Glutamatergic neuron (in vitro differentiated cells): ENCODE measurements around the gene TSPAN17. TPM values are rescaled to one million over a fixed set of nuclear protein-coding genes. Genes with fewer than 3 reads are reported as not detected.
A peak's percentile ranks its signal among the peaks of the same experiment; 100 is the strongest.

Source experiments
- DNase-seq: peaks from one replicate; pipeline ENCODE4 v3.0.0; 2022
- H3K27ac Mint-ChIP-seq: one replicate; pipeline ENCODE4 v1.8.0; 2020; ENCODE audit warnings: mild to moderate bottlenecking, mixed read lengths, inconsistent platforms; ENCODE audit not compliant: unreplicated experiment
- H3K27me3 Mint-ChIP-seq: one replicate; pipeline ENCODE4 v1.8.0; 2020; ENCODE audit warnings: mild to moderate bottlenecking, moderate library complexity, mixed read lengths, inconsistent platforms; ENCODE audit not compliant: unreplicated experiment
- H3K36me3 Mint-ChIP-seq: one replicate; pipeline ENCODE4 v1.8.0; 2020; ENCODE audit warnings: mild to moderate bottlenecking, mixed read lengths, inconsistent platforms; ENCODE audit not compliant: unreplicated experiment
- H3K4me1 Mint-ChIP-seq: one replicate; pipeline ENCODE4 v1.8.0; 2020; ENCODE audit warnings: mild to moderate bottlenecking, low read depth, mixed read lengths, inconsistent platforms; ENCODE audit not compliant: unreplicated experiment
- H3K4me3 Mint-ChIP-seq: one replicate; pipeline ENCODE4 v1.8.0; 2020; ENCODE audit warnings: mild to moderate bottlenecking, mixed read lengths, inconsistent platforms; ENCODE audit not compliant: unreplicated experiment
- H3K9me3 Mint-ChIP-seq: one replicate; pipeline ENCODE4 v1.8.0; 2020; ENCODE audit warnings: mild to moderate bottlenecking, moderate library complexity, mixed read lengths, inconsistent platforms; ENCODE audit not compliant: unreplicated experiment
- total RNA-seq: library from RNA; stranded (reverse); fragmentation: NEBNext Ultra II Directional; extraction: Animal tissue kit (Norgen Biotek cat#: 25700); gene quantifications from one replicate; pipeline ENCODE4 v1.2.1, GENCODE V29; 2021; ENCODE audit not compliant: unreplicated experiment
- TF ChIP-seq, protein P1 (sequence below): fragments of 200-600 bp; sonication (generic); IDR thresholded peaks from one replicate; pipeline ENCODE4 v1.5.0; 2021; ENCODE audit not compliant: partially characterized antibody, unreplicated experiment

TSPAN17 gene
- total RNA-seq, 1 donor from 2014 or later, result 97.2 TPM

DNA sequence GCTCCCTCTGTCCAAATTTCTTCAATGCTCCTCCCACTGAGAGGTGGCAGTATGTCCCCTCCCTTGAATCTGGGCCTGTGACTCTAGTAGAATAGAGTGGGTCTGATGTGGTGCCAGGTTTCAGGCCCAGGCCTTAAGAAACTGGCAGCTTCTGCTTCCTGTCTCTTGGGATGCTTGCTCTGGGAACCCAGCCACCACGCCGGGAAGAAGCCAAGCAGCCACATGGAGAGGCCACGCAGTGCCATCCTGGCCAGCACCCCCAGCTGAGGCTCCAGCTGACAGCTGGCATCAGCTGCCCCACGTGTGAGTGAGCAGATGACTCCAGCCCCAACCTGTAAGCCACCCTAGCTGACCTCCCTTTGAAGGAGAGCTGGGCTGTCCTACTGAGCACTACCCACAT is 7.3 kb upstream of the TSPAN17 start:
- no peak overlapping the region for H3K4me3 Mint-ChIP-seq
- TF ChIP-seq, protein P1, sequence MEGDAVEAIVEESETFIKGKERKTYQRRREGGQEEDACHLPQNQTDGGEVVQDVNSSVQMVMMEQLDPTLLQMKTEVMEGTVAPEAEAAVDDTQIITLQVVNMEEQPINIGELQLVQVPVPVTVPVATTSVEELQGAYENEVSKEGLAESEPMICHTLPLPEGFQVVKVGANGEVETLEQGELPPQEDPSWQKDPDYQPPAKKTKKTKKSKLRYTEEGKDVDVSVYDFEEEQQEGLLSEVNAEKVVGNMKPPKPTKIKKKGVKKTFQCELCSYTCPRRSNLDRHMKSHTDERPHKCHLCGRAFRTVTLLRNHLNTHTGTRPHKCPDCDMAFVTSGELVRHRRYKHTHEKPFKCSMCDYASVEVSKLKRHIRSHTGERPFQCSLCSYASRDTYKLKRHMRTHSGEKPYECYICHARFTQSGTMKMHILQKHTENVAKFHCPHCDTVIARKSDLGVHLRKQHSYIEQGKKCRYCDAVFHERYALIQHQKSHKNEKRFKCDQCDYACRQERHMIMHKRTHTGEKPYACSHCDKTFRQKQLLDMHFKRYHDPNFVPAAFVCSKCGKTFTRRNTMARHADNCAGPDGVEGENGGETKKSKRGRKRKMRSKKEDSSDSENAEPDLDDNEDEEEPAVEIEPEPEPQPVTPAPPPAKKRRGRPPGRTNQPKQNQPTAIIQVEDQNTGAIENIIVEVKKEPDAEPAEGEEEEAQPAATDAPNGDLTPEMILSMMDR, result no peak
- H3K27me3 Mint-ChIP-seq, result peaks cover 9% of the 10 kb centered on the region
- H3K9me3 Mint-ChIP-seq, result peaks cover 1% of the 10 kb centered on the region
- no peak for DNase-seq
- H3K27ac Mint-ChIP-seq, result no peak overlapping the region
- peaks cover 6% of the 10 kb centered on the region for H3K4me1 Mint-ChIP-seq
- peaks cover 11% of the 10 kb centered on the region for H3K36me3 Mint-ChIP-seq

DNA sequence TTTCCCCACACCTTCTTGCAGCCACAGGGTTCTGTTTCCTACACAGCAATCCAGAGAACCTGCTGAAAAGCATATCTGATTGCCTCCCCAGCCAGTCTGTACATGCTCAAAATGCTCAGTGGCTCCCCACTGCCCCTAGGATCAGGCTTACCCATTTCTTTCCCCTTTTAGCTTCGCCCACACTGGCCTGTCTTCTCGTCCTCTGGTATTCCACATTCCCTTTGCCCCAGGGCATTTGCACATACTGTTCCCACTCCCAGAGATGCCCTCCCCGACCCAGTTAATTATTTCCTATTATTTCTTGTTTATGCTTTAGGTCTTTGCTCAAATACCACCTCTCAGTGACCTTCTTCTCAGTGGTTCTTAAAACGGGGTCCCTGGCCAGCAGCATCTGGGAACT is 6.7 kb upstream of the TSPAN17 start:
- DNase-seq, result no peak
- Mint-ChIP-seq H3K27ac (peak overlapping the region; percentile 56), H3K4me1 (peaks cover 6% of the 10 kb centered on the region), H3K36me3 (peaks cover 11% of the 10 kb centered on the region), H3K9me3 (peaks cover 3% of the 10 kb centered on the region), H3K27me3 (peaks cover 7% of the 10 kb centered on the region), H3K4me3 (no peak overlapping the region)
- TF ChIP-seq, protein P1, result no peak

DNA sequence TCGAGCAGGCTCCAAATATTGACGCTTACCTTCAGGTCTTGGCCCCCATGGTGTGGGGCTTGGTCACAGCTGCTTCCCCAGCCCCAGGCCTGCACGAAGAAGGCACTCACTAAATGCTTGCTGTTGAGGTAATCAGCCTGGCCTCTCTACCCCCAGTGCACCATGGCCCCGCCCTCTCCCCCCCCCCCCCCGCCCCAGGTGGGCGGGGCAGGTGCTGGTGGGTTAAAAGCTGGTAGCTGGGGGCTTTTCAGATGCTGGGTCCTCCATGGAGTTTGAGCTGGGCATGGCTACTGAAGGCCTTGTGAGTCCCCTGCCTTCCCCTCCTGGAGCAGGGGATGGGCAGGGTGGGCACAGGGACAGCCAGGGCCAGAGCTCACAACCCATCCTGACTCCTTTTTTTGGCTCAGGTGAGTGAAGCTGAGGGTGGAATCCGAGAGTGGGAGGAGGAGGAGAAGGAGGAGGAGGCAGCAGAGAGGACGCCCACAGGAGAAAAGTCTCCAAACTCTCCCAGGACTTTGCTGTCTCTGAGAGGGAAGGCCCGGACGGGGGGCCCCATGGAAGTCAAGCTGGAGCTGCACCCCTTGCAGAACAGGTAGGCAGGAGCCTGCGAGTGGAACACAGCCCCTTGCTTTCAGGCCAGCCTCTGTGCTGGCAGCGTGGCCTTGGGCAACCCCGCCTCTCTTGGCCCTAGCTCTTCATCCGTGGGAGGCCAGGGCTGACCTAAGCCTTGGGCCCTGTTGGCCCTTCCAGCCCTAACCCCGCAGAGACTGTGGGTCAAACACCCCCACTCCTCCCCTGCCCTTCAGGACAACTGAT is 4.4 kb upstream of the TSPAN17 start:
- peaks cover 3% of the 10 kb centered on the region for H3K9me3 Mint-ChIP-seq
- H3K36me3 Mint-ChIP-seq, result peaks cover 5% of the 10 kb centered on the region
- H3K27me3 Mint-ChIP-seq, result peaks cover 9% of the 10 kb centered on the region
- H3K4me1 Mint-ChIP-seq, result peaks cover 13% of the 10 kb centered on the region
- H3K4me3 Mint-ChIP-seq, result no peak overlapping the region
- no peak for DNase-seq
- H3K27ac Mint-ChIP-seq, result no peak overlapping the region
- TF ChIP-seq, protein P1, result no peak

DNA sequence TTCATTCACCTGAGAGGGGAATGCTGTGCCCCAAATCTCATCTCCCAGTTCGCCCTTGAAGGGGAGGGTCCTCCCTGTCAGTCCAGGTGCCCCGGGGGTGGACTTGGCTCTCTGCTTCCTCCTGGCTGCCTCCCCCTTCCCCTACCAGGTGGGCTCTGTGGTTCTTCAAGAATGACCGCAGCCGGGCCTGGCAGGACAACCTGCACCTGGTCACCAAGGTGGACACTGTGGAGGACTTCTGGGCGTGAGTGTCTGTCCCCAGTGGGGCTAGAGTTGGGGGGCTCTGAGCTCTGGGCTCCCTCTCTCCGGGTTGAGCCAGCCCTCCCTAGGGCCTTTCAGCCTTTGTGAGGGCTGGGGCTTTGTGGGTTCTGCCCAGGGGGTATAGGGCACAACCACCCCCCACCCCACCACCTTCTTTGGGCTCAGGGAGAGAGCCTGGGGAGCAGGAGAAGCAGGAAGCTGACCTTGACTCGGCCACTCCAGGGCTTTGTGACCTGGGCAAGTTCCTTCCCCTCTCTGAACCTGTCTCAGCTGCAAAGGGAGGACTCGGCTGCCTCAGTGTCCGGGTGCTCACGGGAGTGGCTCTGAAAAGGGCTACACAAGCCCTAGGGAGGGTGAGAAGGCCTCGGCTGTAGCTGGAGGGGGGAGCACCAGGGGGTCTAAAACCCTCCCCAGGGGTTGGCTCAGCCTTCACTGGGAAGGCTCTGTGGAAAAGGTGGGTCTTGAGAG is 3.6 kb upstream of the TSPAN17 start:
- Mint-ChIP-seq H3K27me3 (peaks cover 12% of the 10 kb centered on the region), H3K36me3 (no peaks in the 10 kb centered on the region), H3K4me1 (peaks cover 18% of the 10 kb centered on the region), H3K27ac (no peak overlapping the region), H3K9me3 (peaks cover 2% of the 10 kb centered on the region), H3K4me3 (no peak overlapping the region)
- DNase-seq, result no peak
- TF ChIP-seq, protein P1, result no peak

DNA sequence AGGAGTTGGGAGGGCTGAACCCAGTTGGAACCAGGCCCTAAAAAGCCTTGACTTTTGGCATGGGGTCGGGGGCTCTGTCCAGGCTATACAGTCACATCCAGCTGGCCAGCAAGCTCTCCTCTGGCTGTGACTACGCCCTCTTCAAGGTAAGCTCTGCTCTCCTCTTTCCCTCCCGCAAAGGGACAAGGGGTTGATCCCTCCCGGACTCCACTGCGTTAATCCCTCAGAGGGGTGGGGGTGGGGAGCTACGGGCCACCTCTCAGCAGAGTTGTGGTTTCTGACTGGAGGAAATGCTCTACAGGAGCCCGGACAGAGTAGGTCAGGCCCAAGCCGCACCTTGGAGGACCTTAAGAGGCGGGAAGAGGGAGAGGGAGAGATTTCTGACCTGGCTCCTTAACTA is 3.0 kb upstream of the TSPAN17 start:
- peaks cover 15% of the 10 kb centered on the region for H3K27me3 Mint-ChIP-seq
- no peaks in the 10 kb centered on the region for H3K36me3 Mint-ChIP-seq
- peak overlapping the region; percentile 29 for H3K27ac Mint-ChIP-seq
- peaks cover 24% of the 10 kb centered on the region for H3K4me1 Mint-ChIP-seq
- H3K4me3 Mint-ChIP-seq, result no peak overlapping the region
- peaks cover 2% of the 10 kb centered on the region for H3K9me3 Mint-ChIP-seq
- TF ChIP-seq, protein P1, result no peak
- DNase-seq, result no peak
